HEK293T (cell line): ENCODE measurements around the gene NXNL2.

Experiments
- CTCF ChIA-PET: fragments of 350-600 bp; formaldehyde crosslinking; extraction: SDS; loops from one replicate; lab custom pipeline; 2021; ENCODE audit warnings: antibody characterized with exemption, inconsistent platforms; lab: Yijun Ruan, JAX
- POLR2A ChIA-PET: fragments of 350-600 bp; formaldehyde crosslinking; extraction: SDS; loops from one replicate; lab custom pipeline; 2020; ENCODE audit warnings: antibody characterized with exemption, inconsistent platforms; lab: Yijun Ruan, JAX
- DNase-seq: peaks from one replicate; pipeline ENCODE4 v3.0.0; 2012; ENCODE audit warnings: mixed read lengths; ENCODE audit errors: extremely low spot score
- ARNT ChIP-seq: fragments of 450-650 bp; IDR thresholded peaks from 2 replicates; pipeline ENCODE4 v1.6.1; 2017; ENCODE audit warnings: mild to moderate bottlenecking
- BHLHE40 ChIP-seq: fragments of 450-650 bp; IDR thresholded peaks from 2 replicates; pipeline ENCODE4 v1.6.1; 2016; ENCODE audit warnings: mild to moderate bottlenecking, moderate library complexity, borderline replicate concordance
- CTBP1 ChIP-seq: fragments of 450-650 bp; IDR thresholded peaks from 2 replicates; pipeline ENCODE4 v1.6.1; 2016; ENCODE audit warnings: borderline replicate concordance
- ELF4 ChIP-seq: fragments of 450-650 bp; IDR thresholded peaks from 2 replicates; pipeline ENCODE4 v1.6.1; 2017; ENCODE audit warnings: antibody characterized with exemption
- FOXA1 ChIP-seq: fragments of 450-650 bp; IDR thresholded peaks from 2 replicates; pipeline ENCODE4 v1.6.1; 2016; ENCODE audit warnings: mild to moderate bottlenecking
- FOXK2 ChIP-seq: fragments of 450-650 bp; IDR thresholded peaks from 2 replicates; pipeline ENCODE4 v1.6.1; 2016; ENCODE audit warnings: mild to moderate bottlenecking
- FOXM1 ChIP-seq: fragments of 450-650 bp; IDR thresholded peaks from 2 replicates; pipeline ENCODE4 v1.6.1; 2017; ENCODE audit warnings: mild to moderate bottlenecking, borderline replicate concordance
- HDGF ChIP-seq: fragments of 450-650 bp; IDR thresholded peaks from 2 replicates; pipeline ENCODE4 v1.6.1; 2017; ENCODE audit warnings: antibody characterized with exemption, borderline replicate concordance
- L3MBTL2 ChIP-seq: fragments of 450-650 bp; conservative IDR thresholded peaks from 2 replicates; pipeline ENCODE4 v1.6.1; 2016; ENCODE audit warnings: mild to moderate bottlenecking
- LEF1 ChIP-seq: fragments of 450-650 bp; IDR thresholded peaks from 2 replicates; pipeline ENCODE4 v1.6.1; 2017; ENCODE audit warnings: mild to moderate bottlenecking, borderline replicate concordance
- NFRKB ChIP-seq: fragments of 450-650 bp; IDR thresholded peaks from 2 replicates; pipeline ENCODE4 v1.6.1; 2016; ENCODE audit warnings: mild to moderate bottlenecking, moderate library complexity
- PKNOX1 ChIP-seq: fragments of 450-650 bp; IDR thresholded peaks from 2 replicates; pipeline ENCODE4 v1.6.1; 2016
- SP1 ChIP-seq: fragments of 450-650 bp; IDR thresholded peaks from 2 replicates; pipeline ENCODE4 v1.6.1; 2017
- SUZ12 ChIP-seq: fragments of 450-650 bp; IDR thresholded peaks from 2 replicates; pipeline ENCODE4 v1.6.1; 2016; ENCODE audit warnings: mild to moderate bottlenecking
- TARDBP ChIP-seq: fragments of 450-650 bp; IDR thresholded peaks from 2 replicates; pipeline ENCODE4 v1.6.1; 2016
- ZNF384 ChIP-seq: fragments of 450-650 bp; IDR thresholded peaks from 2 replicates; pipeline ENCODE4 v1.6.1; 2016

NXNL2 gene

GRCh38 chr9:88583901-88584596, 49.1 kb downstream of the NXNL2 start:
- no peak for TF ChIP-seq CTBP1
- TF ChIP-seq FOXM1: no peak
- no peak for TF ChIP-seq FOXK2
- TF ChIP-seq LEF1: no peak
- no peak for TF ChIP-seq ZNF384
- TF ChIP-seq SUZ12: no peak
- TF ChIP-seq ARNT: no peak
- no peak for TF ChIP-seq BHLHE40
- DNase-seq: no peak
- ChIA-PET POLR2A (no interaction called here), CTCF (interaction anchor here (0.6 kb wide), 1 partner anchor 39 kb away, joined by 3 read pairs; no protein-coding TSS in a partner anchor)

- TF ChIP-seq CTBP1: no peak
- no peak for TF ChIP-seq FOXA1
- no peak for TF ChIP-seq TARDBP
- TF ChIP-seq SP1: no peak
- no peak for TF ChIP-seq LEF1
- TF ChIP-seq ELF4: no peak
- no peak for TF ChIP-seq FOXM1
- POLR2A ChIA-PET: no interaction called here
- CTCF ChIA-PET: no interaction called here
- DNase-seq: no peak
Measured at GRCh38 chr9:88585426-88585825, 50.4 kb downstream of the NXNL2 start.

- TF ChIP-seq HDGF: no peak
- no peak for TF ChIP-seq SUZ12
- no peak for TF ChIP-seq SP1
- no peak for TF ChIP-seq FOXM1
- TF ChIP-seq FOXK2: no peak
- no peak for TF ChIP-seq TARDBP
- TF ChIP-seq NFRKB: no peak
- no peak for TF ChIP-seq ARNT
- TF ChIP-seq CTBP1: no peak
- TF ChIP-seq L3MBTL2: no peak
- TF ChIP-seq ELF4: no peak
- no peak for TF ChIP-seq FOXA1
- ChIA-PET CTCF (no interaction called here), POLR2A (no interaction called here)
- DNase-seq: no peak
Measured at GRCh38 chr9:88586452-88586851, 51.5 kb downstream of the NXNL2 start.

DNA sequence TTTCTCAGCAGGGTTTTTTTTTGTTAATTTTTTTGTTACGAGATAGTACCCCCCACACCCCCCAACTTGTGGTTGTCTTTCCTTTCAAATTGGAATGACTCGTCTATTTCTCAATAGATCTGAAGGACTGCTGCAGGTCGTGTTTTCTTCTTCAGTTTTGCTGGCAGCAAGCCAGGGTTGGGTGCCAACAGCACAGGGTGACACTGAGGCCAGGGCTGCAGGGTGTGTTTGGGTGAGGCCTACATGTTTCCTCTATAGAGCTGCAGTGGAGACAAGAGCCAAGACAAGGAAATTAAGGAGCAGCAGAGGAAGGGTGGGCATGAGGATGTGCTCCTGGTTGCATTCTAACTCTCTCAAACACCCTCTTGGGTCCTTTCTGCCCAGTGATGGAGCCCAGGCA, 52.2 kb downstream of the NXNL2 start:
- TF ChIP-seq ELF4: no peak
- no peak for TF ChIP-seq FOXA1
- TF ChIP-seq NFRKB: no peak
- POLR2A ChIA-PET: no interaction called here
- CTCF ChIA-PET: no interaction called here
- no peak for DNase-seq

DNA sequence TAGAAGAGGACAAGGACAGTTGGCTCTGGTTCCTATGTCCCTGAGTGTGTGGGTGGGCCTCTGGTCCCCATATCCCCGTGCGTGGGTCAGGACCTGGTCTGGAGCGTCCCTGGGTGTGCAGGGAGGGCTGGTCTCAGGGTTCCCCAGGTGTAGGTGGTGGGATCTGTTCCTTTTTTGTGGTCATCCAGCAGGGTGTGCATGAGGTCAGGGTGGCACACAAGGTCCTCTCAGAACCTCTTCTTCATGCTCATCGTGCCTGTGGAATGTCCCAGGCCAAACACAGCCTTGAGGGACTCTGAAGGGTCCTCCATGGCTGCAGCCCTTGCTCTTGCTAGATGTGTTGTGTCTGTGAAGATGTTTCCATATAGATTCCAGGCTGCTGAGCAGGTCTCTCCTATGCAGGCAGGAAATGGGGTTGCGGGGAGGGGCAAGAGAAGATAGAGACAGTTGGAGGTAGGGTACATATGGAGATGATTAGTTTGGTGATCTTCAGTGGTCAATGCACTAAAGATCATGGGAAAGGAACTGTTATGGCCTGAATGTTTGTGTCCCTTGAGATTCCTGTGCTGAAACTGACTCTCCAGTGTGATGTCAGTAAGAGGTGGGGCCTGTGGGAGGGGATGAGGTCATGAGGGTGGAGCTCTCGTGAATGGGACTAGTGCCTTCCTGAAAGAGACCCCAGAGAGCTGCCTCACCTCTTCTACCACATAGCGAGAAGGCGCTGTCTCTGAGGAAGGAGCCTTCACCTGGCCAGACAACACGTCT, 53.1 kb downstream of the NXNL2 start:
- no peak for DNase-seq
- CTCF ChIA-PET: no interaction called here
- TF ChIP-seq SP1: no peak
- POLR2A ChIA-PET: no interaction called here

- no peak for TF ChIP-seq SP1
- DNase-seq: no peak
- ChIA-PET POLR2A (no interaction called here), CTCF (no interaction called here)
Measured at GRCh38 chr9:88589656-88590055, 54.7 kb downstream of the NXNL2 start.

DNA sequence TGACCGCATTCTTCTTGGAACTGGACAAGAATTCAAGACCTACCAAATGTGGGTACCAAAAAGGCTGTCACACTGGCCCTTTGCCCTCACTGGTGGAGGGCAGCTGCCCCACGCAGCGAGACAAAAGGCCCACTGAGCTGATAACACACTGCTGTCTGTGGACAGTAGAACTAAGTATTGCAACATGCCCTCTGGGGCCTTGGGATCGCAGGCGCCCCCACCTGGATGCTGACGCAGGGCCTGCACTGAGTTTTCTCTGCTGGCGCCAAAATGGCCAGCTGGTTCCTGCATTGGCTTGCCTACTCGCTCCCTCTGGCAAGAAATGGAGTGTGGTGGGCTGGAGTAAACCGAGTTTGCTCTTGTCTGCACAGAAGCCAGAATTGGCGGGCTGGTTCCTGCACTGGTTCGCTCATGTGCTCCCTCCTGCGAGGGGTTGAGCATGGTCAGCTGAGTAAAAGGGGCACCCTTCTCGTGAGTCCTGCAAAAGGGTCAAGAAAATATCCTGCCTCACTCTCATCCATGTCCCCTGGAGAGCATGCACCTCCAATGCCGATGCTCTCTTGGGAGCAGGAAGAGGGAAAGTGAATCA, 55.7 kb downstream of the NXNL2 start:
- POLR2A ChIA-PET: no interaction called here
- TF ChIP-seq NFRKB: no peak
- CTCF ChIA-PET: no interaction called here
- no peak for DNase-seq

DNA sequence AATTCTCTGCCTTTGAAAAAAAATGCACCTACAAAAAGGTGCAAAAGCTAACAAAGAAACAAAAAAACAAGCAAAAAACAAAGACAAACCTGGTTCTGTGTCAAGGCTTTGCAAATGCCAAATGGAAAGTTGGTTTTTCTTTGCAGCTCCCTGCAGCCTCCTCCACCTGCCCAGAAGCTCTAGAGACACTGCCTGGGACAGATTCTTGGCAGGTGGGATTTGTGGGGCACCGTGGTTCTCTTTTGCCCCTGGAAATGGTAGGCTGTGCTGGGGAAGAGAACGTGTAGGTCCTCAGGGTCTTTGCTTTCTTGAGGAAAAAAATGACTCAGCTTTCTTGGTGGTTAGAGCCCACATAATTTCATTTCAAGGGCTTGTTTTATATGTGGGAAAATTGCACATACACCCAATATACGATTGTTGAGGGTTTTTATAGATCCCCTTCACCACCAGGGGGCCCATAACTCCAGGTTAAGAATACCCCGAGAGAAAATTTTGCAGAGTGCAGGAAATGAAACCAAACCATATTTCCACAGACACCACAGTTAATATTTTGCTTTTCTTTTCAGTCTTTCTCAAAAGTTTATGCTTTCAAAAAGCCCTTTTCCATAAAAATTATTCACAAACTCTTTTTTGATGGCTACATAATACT, 58.7 kb downstream of the NXNL2 start:
- CTCF ChIA-PET: no interaction called here
- no peak for TF ChIP-seq ELF4
- TF ChIP-seq BHLHE40: no peak
- TF ChIP-seq L3MBTL2: no peak
- TF ChIP-seq NFRKB: no peak
- no peak for TF ChIP-seq SP1
- no peak for TF ChIP-seq TARDBP
- TF ChIP-seq CTBP1: no peak
- TF ChIP-seq SUZ12: no peak
- no peak for TF ChIP-seq ZNF384
- TF ChIP-seq LEF1: no peak
- TF ChIP-seq PKNOX1: no peak
- TF ChIP-seq HDGF: no peak
- no peak for TF ChIP-seq ARNT
- POLR2A ChIA-PET: no interaction called here
- DNase-seq: peak; percentile 39
